Stimulated activated CD8-positive, alpha-beta memory T cell treated with anti-CD3 and anti-CD28 coated beads, Interleukin-12 subunit alpha, Interleukin-12 subunit beta, amount 100 ng/mL, for 4 hours (primary cell): ENCODE data around the gene CNTNAP2.

ENCODE experiments used
- DNase-seq: peaks from one replicate; pipeline ENCODE4 v3.0.0-alpha.2; 2020; ENCODE audit warnings: low read depth

CNTNAP2 gene

DNA sequence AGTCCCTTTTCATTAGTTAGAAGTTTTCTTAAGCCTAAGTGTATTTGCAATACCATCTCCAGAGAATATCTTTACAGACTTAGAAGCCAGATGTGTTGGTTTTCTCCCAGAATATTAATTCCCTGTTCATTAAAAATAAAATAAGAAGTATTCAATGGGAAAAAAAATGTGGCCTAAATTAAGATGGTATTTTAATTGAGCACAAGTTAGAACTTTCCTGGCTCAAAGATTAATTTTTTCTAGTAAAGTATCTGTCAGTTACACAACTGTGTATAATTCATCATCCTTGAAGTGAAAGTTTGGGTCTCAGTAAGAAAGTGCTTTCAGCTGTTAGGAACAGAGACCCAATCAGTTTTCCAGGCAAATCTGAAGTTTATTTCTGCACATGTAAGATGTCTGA, 1294.5 kb downstream of the CNTNAP2 start:
- no peak for DNase-seq

DNA sequence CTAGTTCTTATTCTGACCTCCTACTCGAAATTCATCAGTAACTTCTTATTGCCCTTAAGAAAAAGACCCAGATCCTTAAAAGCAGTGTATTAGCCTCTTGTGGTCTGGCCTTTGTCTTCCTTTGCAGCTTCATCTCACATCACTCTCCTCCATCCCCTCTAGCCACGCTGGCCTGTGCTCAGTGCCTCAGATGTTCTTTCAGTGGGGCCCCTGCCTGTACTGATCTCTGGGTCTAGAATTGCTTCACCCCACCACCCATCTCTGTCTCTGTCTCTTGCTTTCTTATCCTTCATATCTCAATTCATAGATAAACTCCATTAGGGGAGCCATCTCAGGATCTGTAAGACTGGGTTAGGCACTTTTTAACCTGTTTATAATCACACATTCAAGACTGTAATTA, 1295.5 kb downstream of the CNTNAP2 start:
- no peak for DNase-seq

GRCh38 chr7:147412782-147413556, 1296.4 kb downstream of the CNTNAP2 start:
- no peak for DNase-seq

- DNase-seq = no peak
These were observed 1296.9 kb downstream of the CNTNAP2 start for GRCh38 chr7:147413557-147413870.

- no peak for DNase-seq
These were observed 1299.4 kb downstream of the CNTNAP2 start for GRCh38 chr7:147415991-147416390.

DNA sequence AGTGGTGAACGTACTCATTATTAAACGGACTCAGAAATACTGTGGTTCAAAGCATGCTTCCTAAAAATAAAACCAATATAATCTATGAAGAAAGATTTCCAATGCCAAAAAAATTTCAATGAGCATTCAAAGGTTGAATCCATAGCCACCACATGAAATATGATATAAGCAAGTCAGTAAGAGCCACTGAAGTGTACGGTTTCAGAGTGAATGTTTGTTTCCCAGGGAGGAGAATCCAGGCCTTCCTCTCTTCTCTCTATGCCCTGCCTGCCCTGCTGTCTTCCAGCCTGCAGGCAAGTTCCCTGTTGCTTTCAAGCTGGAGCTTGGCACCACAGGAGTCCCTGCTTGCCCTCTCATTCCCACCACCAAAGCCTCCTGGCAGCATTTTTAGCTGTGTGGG, 1302.4 kb downstream of the CNTNAP2 start:
- no peak for DNase-seq

GRCh38 chr7:147423875-147424274, 1307.3 kb downstream of the CNTNAP2 start:
- DNase-seq = no peak

GRCh38 chr7:147428075-147428474, 1311.5 kb downstream of the CNTNAP2 start:
- DNase-seq = no peak

GRCh38 chr7:147429961-147430360, 1313.4 kb downstream of the CNTNAP2 start:
- DNase-seq = no peak

GRCh38 chr7:147432079-147432478, 1315.5 kb downstream of the CNTNAP2 start:
- DNase-seq = no peak

DNA sequence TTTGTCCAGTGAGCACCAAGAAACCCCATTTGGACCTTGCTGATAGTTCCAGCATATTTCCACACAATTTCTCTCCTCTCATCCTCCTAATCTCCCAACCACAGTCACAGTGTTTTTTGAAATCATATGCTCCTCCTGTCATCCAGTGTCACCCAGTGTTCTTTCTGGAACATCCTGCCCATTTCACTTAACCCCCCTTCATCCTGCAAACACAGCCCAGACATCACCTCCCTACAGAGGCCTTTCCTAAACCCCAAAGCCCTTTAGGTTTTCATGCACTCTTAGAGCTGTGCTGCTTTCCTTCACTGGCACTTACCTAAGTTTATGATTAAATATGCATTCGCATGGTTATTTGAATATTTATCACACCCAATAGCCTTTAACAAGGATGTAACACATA, 1316.0 kb downstream of the CNTNAP2 start:
- no peak for DNase-seq

DNA sequence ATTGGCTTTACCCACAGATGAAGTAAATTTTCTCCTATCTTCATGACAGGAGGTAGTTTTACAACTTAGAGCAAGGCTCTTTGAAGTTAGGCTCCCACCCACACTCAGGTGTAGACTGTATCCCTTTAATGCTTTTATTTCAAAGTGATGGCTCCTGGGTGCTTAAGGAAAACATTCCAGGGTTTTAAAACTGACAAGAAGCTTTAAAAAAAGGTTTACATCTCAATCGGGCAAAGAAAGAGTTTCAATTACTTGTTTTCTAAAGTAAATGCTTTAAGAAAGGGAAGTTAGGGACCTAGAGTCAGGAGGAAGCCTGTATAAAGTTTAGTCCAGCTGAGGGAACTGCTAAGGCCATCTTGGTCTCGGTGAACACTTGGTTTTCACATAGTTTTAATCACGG, 1320.1 kb downstream of the CNTNAP2 start:
- DNase-seq = no peak

- no peak for DNase-seq
These were observed 1321.6 kb downstream of the CNTNAP2 start for GRCh38 chr7:147438216-147438615.

DNA sequence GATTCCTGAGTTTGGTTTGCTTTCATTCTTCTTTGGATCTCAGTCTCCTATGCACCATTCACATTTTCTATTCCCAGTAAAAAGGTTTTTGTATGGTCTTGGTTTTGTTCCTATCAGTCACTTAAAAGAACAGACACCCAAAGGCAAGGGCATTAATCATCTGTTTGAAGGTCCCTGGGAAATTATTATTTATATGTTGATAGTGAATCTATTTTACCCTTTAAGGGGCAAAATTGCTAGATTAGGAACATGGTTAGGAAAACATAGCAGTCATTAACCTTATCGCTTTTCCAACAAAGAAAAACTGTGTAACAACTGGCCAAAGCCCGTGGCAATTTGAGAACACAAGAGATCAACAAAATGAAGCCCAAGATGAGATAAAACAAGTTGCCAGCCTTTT, 1327.3 kb downstream of the CNTNAP2 start:
- DNase-seq = no peak

GRCh38 chr7:147452816-147453215, 1336.2 kb downstream of the CNTNAP2 start:
- no peak for DNase-seq

GRCh38 chr7:147465223-147465622, 1348.6 kb downstream of the CNTNAP2 start:
- DNase-seq = no peak

GRCh38 chr7:147472556-147472955, 1356.0 kb downstream of the CNTNAP2 start:
- no peak for DNase-seq

DNA sequence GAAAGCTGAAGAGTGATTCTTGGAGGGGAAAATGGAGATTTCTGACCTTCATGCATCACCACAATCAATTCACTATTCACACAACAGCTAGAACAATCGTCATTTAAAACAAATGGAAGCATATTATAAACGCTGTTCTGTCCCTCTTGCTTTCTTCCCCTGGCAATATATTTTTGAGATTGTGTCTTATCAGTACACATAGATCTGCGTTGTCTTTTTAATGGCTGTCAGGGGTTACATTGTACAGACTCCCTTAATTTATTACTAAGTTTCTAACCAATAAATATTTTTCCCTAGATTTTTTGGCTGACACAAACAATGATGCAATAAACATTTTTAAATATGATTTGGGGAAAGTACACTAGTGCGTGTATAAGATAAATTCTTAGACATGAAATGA, 1358.3 kb downstream of the CNTNAP2 start:
- DNase-seq = no peak

- DNase-seq = no peak
These were observed 1360.9 kb downstream of the CNTNAP2 start for GRCh38 chr7:147477526-147477925.

DNA sequence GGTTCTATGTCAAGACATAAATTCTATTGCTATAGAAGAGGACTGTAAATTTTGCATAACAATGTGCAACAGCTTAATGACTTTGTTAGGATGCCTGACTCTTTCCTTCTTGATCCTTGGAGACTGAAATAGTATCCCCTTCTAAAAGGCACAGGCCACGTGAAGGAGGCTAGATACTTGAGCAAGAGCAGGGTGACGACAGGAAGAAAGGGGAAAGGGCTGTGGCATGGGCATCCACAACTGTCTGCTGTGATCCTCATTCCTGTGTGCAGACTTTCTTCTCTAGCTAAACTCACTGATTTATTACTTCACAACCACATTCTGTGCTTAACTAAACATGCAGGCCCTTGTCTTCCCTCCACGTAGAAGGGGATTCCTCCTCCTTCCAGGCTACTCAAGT, 1362.2 kb downstream of the CNTNAP2 start:
- DNase-seq = no peak

- no peak for DNase-seq
These were observed 1367.2 kb downstream of the CNTNAP2 start for GRCh38 chr7:147483634-147484292.

- DNase-seq = no peak
These were observed 1369.1 kb downstream of the CNTNAP2 start for GRCh38 chr7:147485660-147486210.

DNA sequence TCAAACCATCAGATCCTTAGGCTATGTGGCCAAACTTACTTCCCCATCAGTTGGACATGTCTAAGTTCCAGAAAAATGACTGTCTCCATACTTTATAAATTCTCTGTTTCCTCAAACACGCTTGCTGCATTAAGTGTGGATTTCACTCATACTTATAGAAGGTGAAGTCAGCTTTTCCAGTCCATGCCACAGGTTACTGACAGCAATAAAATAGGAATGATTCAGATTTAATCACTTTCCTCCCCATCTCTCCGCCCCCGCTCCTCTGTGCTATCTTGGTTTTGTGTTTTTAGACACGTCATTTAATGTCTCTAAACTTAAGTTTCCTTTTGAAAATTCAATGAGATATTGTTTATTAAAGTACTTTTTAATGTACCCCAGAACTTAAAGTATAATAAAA, 1376.0 kb downstream of the CNTNAP2 start:
- no peak for DNase-seq

DNA sequence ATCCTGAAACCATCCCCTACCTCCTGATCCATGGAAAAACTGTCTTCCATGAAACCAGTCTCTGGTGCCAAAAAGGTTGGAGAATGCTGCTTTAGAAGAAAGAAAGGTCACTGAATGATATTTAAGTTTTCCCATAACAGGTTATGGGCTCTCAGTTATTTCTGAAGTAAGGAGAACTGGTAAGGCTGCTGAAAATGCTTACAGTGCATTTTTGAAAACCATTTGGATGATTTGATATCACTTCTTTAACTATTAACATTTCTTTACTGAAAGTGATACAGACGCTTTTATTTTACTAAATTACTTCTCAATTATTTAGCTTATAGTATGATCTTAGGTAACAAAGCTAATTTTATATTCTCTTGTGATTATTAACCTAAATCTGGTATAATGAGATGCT, 1379.6 kb downstream of the CNTNAP2 start:
- DNase-seq = no peak
